GM06990 (cell line): ENCODE data around the gene SARDH.
"Not testable (repeated sequence)": the region's sequence is repeated elsewhere in the genome, so short reads cannot be mapped to it uniquely, and the experiment has no call there.

ENCODE experiments used
- DNase-seq: peaks from one replicate; pipeline ENCODE4 v3.0.0-alpha.2; 2011; ENCODE audit not compliant: insufficient read length; ENCODE audit errors: extremely low read depth
- H3K27me3 ChIP-seq: replicated peaks from 2 replicates; pipeline ENCODE4 v1.6.0; 2011; ENCODE audit warnings: low read length; ENCODE audit not compliant: control insufficient read depth, insufficient read depth
- H3K36me3 ChIP-seq: 2 replicates; pipeline ENCODE4 v1.5.1; 2011; ENCODE audit warnings: low read length; ENCODE audit not compliant: control insufficient read depth, insufficient read depth
- H3K4me3 ChIP-seq: replicated peaks from 2 replicates; pipeline ENCODE4 v1.5.1; 2011; ENCODE audit warnings: low read depth, mild to moderate bottlenecking, control low read depth, low read length
- TF ChIP-seq, protein P1 (sequence below): IDR thresholded peaks from 2 replicates; pipeline ENCODE4 v1.5.1; 2011; ENCODE audit warnings: low read length, control low read depth, mild to moderate bottlenecking, inconsistent platforms; ENCODE audit not compliant: insufficient read depth, poor library complexity, severe bottlenecking

Gene SARDH

GRCh38 chr9:133680250-133680975, 57.7 kb downstream of the SARDH start:
- DNase-seq: no peak
- H3K36me3 ChIP-seq: no peaks in the 10 kb centered on the region
- no peak overlapping the region for H3K4me3 ChIP-seq
- TF ChIP-seq, protein P1, sequence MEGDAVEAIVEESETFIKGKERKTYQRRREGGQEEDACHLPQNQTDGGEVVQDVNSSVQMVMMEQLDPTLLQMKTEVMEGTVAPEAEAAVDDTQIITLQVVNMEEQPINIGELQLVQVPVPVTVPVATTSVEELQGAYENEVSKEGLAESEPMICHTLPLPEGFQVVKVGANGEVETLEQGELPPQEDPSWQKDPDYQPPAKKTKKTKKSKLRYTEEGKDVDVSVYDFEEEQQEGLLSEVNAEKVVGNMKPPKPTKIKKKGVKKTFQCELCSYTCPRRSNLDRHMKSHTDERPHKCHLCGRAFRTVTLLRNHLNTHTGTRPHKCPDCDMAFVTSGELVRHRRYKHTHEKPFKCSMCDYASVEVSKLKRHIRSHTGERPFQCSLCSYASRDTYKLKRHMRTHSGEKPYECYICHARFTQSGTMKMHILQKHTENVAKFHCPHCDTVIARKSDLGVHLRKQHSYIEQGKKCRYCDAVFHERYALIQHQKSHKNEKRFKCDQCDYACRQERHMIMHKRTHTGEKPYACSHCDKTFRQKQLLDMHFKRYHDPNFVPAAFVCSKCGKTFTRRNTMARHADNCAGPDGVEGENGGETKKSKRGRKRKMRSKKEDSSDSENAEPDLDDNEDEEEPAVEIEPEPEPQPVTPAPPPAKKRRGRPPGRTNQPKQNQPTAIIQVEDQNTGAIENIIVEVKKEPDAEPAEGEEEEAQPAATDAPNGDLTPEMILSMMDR: no peak
- H3K27me3 ChIP-seq: no peaks in the 10 kb centered on the region; the same call in 1 of the 2 replicates

DNA sequence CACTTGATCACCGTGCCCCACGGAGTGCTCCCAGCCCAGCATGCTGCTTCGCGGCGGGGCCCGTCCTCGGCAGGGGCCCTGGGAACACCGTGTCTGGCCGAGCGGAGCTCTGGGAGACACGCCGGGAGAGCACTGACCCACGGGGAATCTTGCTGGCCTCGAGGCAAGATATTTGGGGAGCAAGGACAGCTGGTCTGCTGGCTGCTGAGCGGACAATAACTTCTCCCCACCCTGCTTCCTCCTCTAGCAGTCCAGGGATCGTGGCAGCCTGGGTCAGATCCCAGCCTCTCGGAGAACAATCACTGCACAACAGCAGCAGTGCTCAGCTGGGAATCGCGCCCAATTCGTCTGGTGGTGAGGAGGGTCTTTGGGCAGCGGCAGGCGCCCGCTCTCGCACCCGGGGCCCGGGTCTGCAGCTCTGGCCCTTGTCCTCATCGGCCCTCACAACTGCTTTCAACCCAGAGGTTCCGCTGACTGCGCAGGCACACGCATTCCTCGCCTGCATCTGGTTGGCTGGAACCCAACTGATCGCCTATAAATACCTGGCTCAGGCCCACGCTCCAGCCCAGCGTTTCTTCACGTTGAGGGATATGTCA, 58.6 kb downstream of the SARDH start:
- TF ChIP-seq, protein P1: no peak
- DNase-seq: no peak
- H3K36me3 ChIP-seq: no peaks in the 10 kb centered on the region
- no peak overlapping the region for H3K4me3 ChIP-seq
- H3K27me3 ChIP-seq: no peaks in the 10 kb centered on the region; the same call in none of the 2 replicates

- no peak overlapping the region for H3K4me3 ChIP-seq
- H3K27me3 ChIP-seq: peaks cover under 1% of the 10 kb centered on the region
- no peak for DNase-seq
- H3K36me3 ChIP-seq: no peaks in the 10 kb centered on the region
- TF ChIP-seq, protein P1: no peak
These were observed 59.1 kb downstream of the SARDH start for GRCh38 chr9:133679056-133679455.

DNA sequence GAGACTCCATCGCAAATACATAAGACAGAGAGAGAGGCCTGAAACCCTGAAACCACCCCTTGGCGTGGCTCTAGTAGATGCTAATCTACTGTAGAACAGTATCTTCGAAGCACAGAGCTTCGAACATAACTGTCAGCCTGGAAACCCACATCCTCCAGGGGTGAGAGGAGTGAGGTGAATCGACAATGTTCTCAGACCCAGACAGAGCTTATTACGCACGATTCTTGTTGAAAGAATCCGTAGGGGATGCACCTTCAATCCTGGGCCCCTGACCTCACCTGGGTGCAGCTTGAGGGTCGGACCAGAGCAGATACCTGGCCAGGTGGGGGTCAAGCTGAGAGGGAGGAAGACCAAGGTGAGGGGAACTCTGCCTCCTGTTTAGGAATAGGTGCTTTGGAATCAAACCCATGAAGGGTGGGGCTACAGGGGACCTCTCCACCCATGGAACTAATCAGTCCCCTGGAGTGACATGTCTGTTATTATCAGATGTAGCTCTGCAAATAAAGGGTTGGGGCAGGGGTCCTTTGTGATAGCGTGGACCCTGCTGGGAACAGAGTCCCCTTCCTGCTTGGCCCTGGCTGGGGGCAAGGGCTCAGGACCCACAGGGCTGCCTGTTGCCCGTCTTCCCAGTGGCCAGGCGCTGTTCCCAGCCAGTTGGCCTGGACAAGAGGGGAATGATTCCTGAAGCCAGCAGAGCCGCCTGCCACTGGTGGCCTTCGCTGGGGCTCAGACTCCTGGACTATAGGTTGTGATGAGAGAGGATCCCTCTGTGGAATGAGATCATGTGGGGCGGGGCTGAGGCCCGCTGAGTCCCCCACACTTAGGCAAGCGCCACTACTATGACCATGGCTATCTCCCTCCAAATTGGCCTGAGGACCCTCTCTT, 60.8 kb downstream of the SARDH start:
- peaks cover 1% of the 10 kb centered on the region for H3K27me3 ChIP-seq
- TF ChIP-seq, protein P1: no peak
- no peak overlapping the region for H3K4me3 ChIP-seq
- DNase-seq: no peak
- H3K36me3 ChIP-seq: no peaks in the 10 kb centered on the region

GRCh38 chr9:133676450-133676849, 61.7 kb downstream of the SARDH start:
- TF ChIP-seq, protein P1: no peak
- Histone ChIP-seq H3K27me3 (peaks cover 1% of the 10 kb centered on the region), H3K36me3 (no peaks in the 10 kb centered on the region), H3K4me3 (no peak overlapping the region)
- no peak for DNase-seq

DNA sequence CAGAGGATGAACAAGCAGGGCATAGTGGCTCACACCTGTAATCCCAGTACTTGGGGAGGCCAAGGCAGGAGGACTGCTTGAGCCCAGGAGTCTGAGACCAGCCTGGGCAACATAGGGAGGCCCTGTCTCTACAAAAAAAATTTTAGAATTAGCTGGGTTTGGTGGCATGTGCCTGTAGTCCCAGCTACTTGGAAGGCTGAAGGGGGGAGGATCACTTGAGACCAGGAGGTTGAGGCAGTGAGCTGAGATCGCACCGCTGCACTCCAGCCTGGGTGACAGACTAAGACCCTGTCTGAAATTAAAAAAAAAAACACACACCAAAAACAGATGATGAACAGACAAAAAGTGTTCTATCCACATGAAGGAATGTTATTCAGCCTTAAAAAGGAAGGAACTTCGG, 62.4 kb downstream of the SARDH start:
- not testable (repeated sequence) for DNase-seq, H3K27me3 ChIP-seq

More for the DNA sequence above, 62.4 kb downstream of the SARDH start:
- H3K4me3 ChIP-seq, H3K36me3 ChIP-seq: not testable (repeated sequence)
